GM19467 (cell line): ENCODE data around the gene PFAS.
"Not testable (repeated sequence)": the region's sequence is repeated elsewhere in the genome, so short reads cannot be mapped to it uniquely, and the experiment has no call there.

Experiments
- ATAC-seq: cut with Tn5 transposase; IDR thresholded peaks from one replicate; pipeline ENCODE4 v1.9.1; 2021; ENCODE audit warnings: mild to moderate bottlenecking, moderate library complexity; ENCODE audit not compliant: unreplicated experiment

The PFAS gene, protein sequence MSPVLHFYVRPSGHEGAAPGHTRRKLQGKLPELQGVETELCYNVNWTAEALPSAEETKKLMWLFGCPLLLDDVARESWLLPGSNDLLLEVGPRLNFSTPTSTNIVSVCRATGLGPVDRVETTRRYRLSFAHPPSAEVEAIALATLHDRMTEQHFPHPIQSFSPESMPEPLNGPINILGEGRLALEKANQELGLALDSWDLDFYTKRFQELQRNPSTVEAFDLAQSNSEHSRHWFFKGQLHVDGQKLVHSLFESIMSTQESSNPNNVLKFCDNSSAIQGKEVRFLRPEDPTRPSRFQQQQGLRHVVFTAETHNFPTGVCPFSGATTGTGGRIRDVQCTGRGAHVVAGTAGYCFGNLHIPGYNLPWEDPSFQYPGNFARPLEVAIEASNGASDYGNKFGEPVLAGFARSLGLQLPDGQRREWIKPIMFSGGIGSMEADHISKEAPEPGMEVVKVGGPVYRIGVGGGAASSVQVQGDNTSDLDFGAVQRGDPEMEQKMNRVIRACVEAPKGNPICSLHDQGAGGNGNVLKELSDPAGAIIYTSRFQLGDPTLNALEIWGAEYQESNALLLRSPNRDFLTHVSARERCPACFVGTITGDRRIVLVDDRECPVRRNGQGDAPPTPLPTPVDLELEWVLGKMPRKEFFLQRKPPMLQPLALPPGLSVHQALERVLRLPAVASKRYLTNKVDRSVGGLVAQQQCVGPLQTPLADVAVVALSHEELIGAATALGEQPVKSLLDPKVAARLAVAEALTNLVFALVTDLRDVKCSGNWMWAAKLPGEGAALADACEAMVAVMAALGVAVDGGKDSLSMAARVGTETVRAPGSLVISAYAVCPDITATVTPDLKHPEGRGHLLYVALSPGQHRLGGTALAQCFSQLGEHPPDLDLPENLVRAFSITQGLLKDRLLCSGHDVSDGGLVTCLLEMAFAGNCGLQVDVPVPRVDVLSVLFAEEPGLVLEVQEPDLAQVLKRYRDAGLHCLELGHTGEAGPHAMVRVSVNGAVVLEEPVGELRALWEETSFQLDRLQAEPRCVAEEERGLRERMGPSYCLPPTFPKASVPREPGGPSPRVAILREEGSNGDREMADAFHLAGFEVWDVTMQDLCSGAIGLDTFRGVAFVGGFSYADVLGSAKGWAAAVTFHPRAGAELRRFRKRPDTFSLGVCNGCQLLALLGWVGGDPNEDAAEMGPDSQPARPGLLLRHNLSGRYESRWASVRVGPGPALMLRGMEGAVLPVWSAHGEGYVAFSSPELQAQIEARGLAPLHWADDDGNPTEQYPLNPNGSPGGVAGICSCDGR (N-terminal part only)

DNA sequence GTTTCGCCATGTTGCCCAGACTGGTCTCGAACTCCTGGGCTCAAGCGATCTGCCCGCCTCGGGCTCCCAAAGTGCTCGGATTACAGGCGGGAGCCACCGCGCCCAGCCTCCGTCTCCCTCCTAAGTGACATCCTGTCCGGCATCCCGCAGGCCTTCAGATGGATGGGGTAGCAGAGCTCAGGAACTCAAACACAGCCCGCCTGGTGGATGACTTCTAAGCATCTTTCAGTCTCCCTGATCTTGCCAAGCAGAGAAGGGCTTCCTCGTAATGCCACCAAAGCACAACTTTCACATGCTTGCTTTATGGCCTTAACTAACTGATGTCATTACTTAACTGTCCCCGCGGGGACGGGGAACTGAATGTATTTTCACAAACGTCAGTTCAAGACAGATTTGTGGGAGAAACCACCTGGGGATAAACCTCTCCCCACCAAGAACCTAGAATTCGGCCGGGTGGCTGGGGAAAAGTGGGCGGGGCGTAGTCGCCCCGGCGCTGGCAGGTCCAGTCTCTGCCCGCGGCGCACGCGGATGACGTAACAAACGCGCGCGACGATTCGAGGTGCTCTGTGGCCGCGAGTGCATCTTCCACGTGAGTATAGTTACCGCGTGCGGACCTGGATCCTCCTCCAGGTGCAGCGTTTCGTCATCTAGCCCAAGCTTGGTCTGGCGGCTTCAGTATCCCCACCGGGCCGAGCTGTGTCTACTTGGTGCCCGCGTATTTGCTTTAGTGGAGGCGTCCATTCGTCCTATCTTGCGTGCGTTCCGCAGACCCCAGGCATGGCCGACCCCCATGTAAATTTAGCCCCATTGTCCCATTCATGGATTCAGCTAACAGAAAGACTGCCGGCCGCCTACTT lies at the start of gene PFAS:
Gene PFAS (plus strand): TSS at position 539 of the 857 bp plus-strand sequence. CDS start 4,649 bp downstream, outside the sequence.
- ATAC-seq: peak; percentile 39

DNA sequence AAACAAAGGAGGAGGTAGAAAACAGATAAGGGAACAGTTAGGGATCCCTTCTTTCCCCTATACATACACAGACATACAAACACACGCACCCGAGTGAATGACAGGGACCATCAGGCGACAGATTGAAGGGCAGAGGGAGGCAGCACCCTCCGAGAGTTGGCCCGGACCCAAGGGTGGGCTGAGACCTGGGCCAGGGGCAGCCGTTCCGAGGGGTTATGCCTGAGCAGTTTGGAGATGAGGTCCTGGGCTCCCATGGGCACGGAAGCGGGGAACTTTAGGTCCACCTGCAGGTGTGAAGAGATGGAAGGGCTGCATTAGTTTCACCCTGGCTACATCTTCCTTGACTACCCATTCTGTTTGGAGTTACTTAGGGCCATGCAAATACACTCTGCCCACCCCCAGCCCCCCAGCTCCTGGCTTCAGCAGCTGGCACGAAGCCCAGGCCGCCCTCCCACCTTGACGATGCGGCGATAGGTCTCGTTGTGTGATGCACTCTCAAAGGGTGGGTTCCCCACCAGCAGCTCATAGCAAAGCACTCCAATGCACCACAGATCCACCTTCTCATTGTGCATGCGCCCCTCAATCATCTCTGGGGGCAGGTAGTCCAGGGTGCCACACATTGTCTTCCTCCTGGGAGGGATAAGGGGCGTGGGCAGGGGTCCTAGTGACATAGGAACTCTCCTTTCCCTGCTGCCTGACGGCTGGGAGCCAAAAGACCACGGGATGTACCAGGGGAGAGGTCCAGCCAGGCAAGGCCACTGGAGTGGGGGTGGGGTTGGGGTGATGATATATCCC lies 44.1 kb upstream of the PFAS start:
- ATAC-seq: no peak

DNA sequence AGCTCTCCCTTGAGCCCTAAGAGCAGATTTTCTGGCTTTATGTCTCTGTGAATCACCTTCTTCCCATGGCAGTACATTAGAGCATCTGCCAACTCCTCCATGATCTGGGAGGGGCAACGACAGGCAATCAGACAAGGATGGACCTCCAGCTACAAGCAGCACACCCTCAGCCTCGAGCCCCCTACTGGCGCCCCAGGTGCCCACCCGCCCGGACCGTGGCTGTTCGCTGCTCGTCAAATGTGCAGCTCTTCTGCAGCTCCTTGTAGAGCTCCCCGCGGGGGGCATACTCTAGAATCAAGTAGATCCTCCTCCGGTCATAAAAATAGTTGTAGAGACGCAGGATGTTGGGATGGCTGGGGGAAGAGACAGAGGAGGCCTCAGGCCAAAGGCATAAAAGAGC lies 42.6 kb upstream of the PFAS start:
- no peak for ATAC-seq

DNA sequence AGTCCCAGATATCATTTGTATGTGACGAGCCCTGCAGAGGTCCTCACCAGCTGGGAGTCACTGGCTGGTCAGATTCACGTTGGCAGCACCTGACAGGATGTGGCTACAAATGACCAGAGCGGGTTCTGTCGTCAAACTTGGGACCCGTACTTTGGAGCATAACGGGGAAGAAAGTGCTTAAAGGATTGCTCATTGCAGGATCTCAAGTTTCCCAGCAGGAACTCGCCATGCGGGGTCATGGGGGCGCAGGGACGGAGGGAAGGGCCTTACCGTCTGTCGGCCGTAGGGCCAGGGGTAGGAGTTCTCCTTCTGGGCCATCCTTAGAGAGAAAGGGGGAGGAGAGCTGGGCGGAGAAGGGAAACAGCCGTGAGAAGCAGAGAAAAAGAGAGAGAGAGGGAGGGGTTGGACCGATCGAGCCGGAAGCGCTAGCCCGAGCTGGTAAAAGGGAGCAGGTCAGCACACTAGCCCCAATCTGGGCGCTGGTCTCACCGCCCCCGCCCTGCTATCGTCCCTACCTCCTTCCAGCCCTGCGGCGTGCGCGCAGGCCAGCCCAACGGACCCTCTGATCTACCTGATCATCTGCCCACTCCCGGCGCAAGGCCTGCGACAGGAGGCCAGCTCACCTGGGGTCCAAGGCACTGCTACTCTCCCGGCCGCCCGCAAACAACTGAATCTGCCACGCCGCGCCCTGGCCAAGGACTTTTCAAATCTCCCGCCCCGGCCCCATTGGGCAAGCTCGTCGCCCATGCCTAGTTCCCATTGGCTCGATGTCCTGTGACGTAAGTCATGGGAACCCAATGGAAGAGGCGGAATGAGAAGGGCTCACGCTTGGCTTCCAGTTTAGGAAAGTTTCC lies 39.0 kb upstream of the PFAS start, which contains the start of gene AURKB:
Gene AURKB (minus strand): TSS at position 669 of the 854 bp plus-strand sequence. CDS start 351 bp downstream, at position 318.
- ATAC-seq: peak; percentile 84

DNA sequence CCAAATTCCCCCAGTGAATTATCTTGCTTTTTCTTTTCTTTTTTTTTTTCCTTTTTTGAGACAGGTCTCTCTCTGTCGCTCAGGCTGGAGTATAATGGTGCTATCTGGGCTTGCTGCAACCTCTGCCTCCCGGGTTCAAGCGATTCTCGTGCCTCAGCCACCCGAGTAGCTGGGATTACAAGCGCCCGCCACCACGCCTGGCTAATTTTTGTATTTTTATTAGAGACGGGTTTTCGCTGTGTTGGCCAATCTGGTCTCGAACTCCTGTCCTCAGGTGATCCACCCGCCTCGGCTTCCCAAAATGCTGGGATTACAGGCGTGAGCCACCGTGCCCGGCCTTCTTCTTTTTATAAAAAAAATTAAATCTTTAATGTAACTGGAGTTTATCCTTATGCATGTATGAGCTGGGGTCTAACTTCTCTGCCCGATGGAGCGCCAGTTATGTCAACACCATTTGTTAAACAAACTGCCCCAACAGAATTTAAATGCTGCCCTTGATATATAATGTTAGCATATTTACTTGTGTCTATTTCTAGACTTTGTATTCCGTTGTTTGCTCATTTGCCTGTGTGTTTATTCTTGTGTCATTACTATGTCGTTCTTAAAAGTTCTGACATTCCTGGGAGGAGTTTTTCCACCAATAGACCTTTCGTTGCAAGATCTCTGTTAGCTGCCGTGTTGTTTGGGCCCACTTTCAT lies 38.2 kb upstream of the PFAS start:
- ATAC-seq: no peak

DNA sequence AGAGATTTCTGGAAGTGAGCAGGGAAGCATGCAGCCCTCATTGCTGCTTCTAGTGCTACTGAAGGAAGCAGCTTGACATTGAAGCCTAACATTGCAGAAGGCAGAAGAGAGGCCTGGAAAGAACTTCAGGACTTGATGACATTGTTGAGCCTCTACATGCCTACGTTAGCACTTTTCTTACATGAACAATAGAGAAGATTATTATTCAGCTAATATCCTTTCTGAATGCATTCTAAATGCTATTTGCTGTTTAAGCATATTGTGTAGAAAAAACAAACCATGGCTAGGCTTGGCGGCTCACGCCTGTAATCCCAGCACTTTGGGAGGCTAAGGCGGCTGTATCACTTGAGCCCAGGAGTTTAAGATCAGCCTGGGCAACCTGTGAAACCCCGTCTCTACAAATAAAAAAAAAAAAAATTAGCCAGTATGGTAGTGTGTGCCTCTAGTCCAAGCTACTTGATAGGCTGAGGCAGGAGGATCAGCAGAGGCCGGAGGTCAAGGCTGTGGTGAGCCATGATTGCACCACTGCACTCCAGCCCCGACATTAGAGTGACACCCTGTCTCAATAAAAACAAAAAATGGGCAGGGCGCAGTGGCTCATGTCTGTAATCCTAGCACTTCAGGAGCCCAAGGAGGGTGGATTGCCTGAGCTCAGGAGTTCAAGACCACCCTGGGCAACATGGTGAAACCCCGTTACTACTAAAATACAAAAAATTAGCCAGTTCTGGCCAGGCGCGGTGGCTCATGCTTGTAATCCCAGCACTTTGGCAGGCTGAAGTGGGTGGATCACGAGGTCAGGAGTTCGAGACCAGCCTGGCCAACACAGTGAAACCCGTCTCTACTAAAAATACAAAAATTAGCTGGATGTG lies 36.5 kb upstream of the PFAS start:
- ATAC-seq: no peak

DNA sequence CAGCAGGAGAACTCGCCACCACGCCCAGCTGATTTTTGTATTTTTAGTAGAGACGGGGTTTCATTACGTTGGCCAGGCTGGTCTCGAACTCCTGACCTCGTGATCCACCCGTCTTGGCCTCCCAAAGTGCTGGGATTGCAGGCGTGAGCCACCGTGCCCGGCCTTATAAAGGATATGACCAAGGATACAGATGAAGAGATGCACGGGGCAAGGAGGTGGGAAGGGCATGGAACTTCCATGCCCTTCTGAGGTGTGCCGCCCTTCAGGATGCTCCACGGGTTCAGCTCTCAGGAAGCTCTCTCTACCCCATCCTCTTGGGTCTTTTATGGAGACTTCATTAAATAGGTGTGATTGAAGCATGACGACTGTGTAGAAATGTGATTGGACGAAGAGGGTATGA lies 35.1 kb upstream of the PFAS start:
- ATAC-seq: not testable (repeated sequence)

DNA sequence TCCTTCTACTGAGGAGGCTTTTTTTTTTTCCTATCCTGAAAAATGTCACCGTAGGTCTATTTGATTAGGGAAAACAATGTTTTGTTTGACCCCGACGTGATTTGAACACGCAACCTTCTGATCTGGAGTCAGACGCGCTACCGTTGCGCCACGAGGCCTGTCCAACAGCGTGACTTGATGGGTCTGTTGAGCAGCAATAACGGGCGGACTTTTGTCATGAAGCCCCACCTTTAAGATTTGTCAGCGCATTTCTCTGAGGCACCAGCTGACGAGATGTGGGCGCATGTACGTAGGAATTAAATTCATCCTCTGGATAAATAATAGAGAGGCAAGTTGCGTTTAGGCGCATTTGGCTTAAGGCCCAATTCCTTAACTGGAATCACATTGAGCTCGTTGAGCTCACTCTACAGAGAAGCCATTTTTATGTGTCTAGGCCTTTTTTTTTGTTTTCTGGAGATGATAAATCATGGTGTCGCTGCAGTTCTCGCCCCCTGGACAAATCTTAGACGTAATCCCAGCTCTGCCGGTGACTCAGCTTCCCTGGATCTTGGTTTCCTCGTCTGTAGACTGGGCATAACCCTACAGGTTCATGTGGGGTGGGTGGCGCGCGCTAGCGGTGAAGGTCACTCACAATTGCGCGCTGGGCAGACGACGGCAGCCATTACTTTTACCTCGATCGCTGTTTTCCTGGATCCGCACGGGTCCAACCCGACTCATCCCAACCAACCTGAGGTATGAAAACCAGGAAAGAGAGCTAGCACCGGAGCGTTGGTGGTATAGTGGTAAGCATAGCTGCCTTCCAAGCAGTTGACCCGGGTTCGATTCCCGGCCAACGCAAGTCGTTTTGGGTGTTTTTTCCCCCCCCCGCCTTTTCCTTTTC lies 28.1 kb upstream of the PFAS start:
- no peak for ATAC-seq

DNA sequence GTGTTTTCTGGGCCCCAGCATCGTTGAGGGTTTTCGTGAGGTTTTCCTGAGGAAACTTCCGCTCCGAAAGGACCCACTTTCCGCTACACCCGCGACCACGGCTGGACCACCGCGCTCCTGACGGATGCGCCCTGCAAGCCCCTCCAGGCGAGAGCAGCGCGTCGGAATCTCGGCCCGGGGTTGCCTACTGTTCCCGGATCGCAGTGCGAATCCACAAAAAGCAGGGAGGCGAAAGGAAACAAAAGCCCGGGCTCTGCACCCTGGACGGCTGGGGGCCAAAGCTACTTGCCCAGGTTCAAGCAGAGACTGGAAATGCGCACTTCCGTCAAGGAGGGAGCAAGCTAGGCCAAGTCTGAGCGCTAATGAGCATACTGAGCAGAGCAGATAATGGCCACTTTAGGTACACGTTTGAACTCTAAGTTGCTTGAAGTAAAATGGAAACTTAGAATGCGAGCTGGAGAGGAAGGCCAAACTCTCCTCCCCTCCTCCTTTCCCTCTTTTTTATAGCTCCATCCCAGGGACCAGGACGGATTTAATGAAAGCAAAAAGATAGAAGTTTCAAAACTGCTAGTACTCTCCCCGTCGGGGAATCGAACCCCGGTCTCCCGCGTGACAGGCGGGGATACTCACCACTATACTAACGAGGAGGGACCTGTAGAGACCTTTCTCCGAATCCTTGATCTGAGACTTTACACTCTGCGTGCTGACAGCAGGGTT lies 27.3 kb upstream of the PFAS start:
- peak; percentile 32 for ATAC-seq

DNA sequence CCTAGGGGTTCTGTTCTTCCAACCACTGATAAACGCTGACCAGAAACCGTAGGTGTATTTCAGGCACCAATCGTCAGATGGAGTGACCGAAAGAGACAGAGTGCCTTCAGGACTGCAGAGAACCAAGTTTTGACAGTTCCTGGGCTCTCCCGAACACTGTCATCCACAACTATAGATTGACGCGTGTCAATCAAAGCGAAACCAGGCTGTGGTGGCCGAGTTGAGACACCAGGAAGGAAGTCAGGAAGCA lies 26.8 kb upstream of the PFAS start:
- peak; percentile 30 for ATAC-seq

DNA sequence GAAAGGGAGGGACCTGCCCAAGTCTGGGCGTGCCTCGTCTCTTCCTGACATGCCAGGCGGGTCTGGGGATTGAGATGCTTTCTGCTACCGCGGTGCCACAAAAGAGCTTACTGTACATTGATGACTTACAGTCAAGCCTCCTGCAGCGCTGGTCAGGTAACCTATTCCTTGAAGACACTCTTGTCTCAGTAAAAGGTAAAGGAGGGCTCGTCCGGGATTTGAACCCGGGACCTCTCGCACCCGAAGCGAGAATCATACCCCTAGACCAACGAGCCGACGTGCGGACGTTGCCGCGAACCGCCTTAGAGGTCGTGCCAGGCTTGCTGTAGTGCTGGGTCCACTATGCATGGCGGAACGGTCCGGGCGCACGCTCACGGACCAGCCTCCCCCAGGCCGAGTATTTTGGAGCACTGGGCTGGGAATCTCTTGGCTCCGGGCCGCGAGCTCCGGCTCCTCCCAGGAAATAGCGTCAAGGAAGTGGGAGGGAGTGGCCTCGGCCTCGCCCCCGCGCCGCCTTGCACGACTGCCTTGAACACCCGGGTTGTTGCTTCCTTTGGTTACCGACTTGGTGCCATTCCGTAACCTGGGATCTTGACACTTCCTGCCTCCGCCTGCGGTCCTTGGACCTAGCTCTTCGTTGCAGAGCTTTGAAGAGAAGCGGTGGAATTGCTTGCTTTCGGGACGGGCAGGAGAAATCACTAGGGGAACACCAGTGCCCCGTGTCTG lies 26.3 kb upstream of the PFAS start:
- ATAC-seq: peak; percentile 31

DNA sequence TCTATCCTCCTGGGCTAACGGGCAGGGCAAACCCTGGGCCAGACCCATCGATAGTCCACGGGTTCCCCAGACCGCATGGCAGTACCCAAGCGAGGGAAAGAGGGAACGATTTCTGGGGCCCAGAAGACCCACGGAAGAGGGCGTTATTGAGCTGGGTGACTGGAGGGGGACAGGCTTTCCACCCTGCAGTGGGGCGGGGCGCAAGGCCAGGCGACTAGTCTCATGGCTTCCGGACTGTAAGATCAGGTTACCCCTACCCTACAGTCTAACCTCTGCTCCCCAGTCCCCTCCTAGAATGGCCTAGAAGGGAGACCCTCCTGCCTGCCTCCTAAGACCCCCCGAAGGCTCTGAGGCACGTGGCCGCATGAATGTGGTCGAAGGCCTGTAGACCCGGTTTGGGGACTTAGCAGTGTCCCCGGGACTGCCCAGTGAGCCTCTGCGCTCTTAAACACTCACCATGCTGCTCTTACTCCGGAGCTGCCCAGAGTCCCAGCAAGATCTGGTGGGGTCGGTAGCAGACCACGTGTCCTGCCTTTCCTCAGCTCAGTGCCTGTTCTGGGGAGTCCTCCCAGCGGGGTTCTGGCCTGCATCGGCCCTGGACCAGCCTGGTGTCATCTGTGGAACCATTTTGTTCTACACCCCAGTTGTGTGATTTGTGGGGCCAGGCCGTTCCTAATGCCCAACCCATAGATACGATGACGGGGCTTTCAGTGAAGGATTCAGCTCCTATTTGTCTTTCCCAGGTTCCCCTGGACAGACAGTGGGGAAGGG lies 25.5 kb upstream of the PFAS start:
- ATAC-seq: no peak

DNA sequence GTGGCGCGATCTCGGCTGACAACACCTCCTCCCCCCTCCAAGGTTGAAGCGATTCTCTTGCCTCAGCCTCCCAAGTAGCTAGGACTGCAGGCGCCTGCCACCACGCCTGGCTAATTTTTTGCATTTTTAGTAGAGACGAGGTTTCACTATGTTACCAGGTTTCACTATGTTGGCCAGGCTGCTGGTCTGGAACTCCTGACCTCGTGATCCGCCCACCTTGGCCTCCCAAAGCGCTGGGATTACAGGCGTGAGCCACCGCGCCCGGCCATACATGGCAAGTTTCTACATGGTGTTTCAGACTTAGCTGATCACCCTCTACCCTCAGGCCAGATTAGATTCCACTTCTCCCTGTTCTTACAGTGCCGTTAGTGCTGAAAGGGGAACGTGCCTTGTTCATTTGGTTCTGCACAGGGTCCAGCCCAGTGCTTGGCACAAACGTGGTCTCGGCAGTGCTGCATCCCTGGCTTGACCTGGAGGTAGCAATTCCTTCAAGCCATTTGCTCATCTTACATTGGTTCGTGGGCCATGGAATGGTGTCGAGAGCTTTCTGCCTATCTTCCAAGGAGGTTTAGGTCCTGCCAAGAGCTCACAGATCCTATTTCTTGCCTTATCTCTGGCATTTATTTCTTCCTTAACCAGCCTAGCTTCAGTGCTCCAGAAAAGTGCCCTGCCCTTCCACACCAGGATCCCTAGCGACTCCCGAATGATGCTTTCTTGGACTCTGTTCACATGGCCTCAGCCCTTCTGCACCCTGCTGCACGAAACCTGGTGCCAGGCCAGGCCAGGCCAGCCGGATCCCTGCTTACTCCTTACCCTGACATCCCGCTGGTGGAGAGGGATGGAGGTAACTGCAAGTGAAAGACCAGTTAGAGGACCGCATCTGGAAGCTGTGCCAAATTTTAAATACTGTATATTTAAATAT lies 23.9 kb upstream of the PFAS start:
- ATAC-seq: no peak
